HepG2 (cell line): ENCODE data around the gene SNRPD3.
"Not testable (repeated sequence)": the region's sequence is repeated elsewhere in the genome, so short reads cannot be mapped to it uniquely, and the experiment has no call there.

Experiments
- ARHGAP35 ChIP-seq: sonication (generic); formaldehyde crosslinking; IDR thresholded peaks from 2 replicates; pipeline ENCODE4 v1.9.0; 2022; ENCODE audit warnings: mild to moderate bottlenecking, inconsistent platforms, moderate library complexity, missing genetic modification reagents, borderline replicate concordance
- NFIC ChIP-seq: IDR thresholded peaks from 2 replicates; pipeline ENCODE4 v1.6.1; 2012; ENCODE audit warnings: mild to moderate bottlenecking, low read length, inconsistent platforms
- POLR2A ChIP-seq, 2 experiments: IDR thresholded peaks; 2 replicates each; pipeline ENCODE4 v1.6.1; 2011; ENCODE audit warnings: low read depth in 2 of 2, low read length in 2 of 2, mild to moderate bottlenecking in 1 of 2, moderate library complexity in 1 of 2; ENCODE audit not compliant: insufficient read depth in 1 of 2
- SRSF9 ChIP-seq: fragments of 200-400 bp; formaldehyde crosslinking; IDR thresholded peaks from 2 replicates; pipeline ENCODE4 v1.6.1; 2018; ENCODE audit warnings: borderline replicate concordance, mild to moderate bottlenecking, low read depth, low read length; ENCODE audit not compliant: insufficient read depth, poor library complexity, severe bottlenecking
- ZNF3 ChIP-seq: IDR thresholded peaks from 2 replicates; pipeline ENCODE4 v1.7.0; 2017; ENCODE audit warnings: inconsistent platforms
- TF ChIP-seq, protein P1 (sequence below): sonication (generic); formaldehyde crosslinking; IDR thresholded peaks from 2 replicates; pipeline ENCODE4 v1.5.0; 2020; ENCODE audit warnings: mild to moderate bottlenecking, missing genetic modification reagents, moderate library complexity
- TF ChIP-seq, protein P2 (sequence below): sonication (generic); formaldehyde crosslinking; IDR thresholded peaks from 2 replicates; pipeline ENCODE4 v1.5.0; 2020; ENCODE audit warnings: mild to moderate bottlenecking, missing genetic modification reagents
- TF ChIP-seq, protein P3 (sequence below): sonication (generic); formaldehyde crosslinking; IDR thresholded peaks from 2 replicates; pipeline ENCODE4 v1.8.1; 2023; ENCODE audit warnings: mild to moderate bottlenecking, missing genetic modification reagents, borderline replicate concordance
- TF ChIP-seq, protein P4 (sequence below): sonication (generic); formaldehyde crosslinking; IDR thresholded peaks from 2 replicates; pipeline ENCODE4 v1.4.0; 2020; ENCODE audit warnings: missing genetic modification reagents, mild to moderate bottlenecking, borderline replicate concordance

DNA sequence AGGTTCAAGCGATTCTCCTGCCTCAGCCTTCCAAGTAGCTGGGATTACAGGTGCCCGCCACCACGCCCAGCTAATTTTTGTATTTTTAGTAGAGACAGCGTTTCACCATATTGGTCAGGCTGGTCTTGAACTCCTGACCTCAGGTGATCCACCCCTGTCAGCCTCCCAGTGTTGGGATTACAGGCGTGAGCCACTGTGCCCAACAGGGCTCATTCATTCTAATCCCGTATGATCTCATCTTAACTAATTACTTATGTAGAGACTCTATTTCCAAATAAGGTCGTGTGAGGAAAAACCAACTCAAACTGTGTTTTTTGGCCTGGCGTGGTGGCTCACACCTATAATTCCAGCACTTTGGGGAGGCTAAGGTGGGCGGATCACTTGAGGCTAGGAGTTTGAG, 41.3 kb downstream of the SNRPD3 start:
- not testable (repeated sequence) for TF ChIP-seq ARHGAP35 (CRISPR knock-in tag); ZNF3; POLR2A (IDR thresholded peaks at IDR 0.05; ENCODE audit: insufficient read depth in 1 of 2, low read depth in 2 of 2, low read length in 2 of 2); SRSF9; NFIC
- TF ChIP-seq, protein P1, sequence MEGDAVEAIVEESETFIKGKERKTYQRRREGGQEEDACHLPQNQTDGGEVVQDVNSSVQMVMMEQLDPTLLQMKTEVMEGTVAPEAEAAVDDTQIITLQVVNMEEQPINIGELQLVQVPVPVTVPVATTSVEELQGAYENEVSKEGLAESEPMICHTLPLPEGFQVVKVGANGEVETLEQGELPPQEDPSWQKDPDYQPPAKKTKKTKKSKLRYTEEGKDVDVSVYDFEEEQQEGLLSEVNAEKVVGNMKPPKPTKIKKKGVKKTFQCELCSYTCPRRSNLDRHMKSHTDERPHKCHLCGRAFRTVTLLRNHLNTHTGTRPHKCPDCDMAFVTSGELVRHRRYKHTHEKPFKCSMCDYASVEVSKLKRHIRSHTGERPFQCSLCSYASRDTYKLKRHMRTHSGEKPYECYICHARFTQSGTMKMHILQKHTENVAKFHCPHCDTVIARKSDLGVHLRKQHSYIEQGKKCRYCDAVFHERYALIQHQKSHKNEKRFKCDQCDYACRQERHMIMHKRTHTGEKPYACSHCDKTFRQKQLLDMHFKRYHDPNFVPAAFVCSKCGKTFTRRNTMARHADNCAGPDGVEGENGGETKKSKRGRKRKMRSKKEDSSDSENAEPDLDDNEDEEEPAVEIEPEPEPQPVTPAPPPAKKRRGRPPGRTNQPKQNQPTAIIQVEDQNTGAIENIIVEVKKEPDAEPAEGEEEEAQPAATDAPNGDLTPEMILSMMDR = not testable (repeated sequence)
- TF ChIP-seq, protein P2, sequence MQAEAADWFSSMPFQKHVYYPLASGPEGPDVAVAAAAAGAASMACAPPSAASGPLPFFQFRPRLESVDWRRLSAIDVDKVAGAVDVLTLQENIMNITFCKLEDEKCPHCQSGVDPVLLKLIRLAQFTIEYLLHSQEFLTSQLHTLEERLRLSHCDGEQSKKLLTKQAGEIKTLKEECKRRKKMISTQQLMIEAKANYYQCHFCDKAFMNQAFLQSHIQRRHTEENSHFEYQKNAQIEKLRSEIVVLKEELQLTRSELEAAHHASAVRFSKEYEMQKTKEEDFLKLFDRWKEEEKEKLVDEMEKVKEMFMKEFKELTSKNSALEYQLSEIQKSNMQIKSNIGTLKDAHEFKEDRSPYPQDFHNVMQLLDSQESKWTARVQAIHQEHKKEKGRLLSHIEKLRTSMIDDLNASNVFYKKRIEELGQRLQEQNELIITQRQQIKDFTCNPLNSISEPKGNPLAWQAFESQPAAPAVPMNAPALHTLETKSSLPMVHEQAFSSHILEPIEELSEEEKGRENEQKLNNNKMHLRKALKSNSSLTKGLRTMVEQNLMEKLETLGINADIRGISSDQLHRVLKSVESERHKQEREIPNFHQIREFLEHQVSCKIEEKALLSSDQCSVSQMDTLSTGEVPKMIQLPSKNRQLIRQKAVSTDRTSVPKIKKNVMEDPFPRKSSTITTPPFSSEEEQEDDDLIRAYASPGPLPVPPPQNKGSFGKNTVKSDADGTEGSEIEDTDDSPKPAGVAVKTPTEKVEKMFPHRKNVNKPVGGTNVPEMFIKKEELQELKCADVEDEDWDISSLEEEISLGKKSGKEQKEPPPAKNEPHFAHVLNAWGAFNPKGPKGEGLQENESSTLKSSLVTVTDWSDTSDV (CRISPR knock-in tag) = not testable (repeated sequence)
- TF ChIP-seq, protein P3, sequence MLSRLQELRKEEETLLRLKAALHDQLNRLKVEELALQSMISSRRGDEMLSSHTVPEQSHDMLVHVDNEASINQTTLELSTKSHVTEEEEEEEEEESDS (CRISPR knock-in tag) = not testable (repeated sequence)
- TF ChIP-seq, protein P4, sequence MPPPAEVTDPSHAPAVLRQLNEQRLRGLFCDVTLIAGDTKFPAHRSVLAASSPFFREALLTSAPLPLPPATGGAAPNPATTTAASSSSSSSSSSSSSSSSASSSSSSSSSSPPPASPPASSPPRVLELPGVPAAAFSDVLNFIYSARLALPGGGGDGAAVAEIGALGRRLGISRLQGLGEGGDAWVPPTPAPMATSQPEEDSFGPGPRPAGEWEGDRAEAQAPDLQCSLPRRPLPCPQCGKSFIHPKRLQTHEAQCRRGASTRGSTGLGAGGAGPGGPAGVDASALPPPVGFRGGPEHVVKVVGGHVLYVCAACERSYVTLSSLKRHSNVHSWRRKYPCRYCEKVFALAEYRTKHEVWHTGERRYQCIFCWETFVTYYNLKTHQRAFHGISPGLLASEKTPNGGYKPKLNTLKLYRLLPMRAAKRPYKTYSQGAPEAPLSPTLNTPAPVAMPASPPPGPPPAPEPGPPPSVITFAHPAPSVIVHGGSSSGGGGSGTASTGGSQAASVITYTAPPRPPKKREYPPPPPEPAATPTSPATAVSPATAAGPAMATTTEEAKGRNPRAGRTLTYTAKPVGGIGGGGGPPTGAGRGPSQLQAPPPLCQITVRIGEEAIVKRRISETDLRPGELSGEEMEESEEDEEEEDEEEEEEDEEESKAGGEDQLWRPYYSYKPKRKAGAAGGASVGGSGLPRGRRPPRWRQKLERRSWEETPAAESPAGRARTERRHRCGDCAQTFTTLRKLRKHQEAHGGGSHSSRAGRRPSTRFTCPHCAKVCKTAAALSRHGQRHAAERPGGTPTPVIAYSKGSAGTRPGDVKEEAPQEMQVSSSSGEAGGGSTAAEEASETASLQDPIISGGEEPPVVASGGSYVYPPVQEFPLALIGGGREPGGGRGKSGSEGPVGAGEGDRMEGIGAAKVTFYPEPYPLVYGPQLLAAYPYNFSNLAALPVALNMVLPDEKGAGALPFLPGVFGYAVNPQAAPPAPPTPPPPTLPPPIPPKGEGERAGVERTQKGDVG (CRISPR knock-in tag) = not testable (repeated sequence)
